Endothelial cell of hepatic sinusoid (primary cell): ENCODE results near the gene EHMT1.

ENCODE experiments used
- in situ Hi-C: cut with HindIII; loops from 2 replicates; pipeline ENCODE4 v1.10.0; 2017; ENCODE audit warnings: low sequenced_read_pairs

The EHMT1 gene

DNA sequence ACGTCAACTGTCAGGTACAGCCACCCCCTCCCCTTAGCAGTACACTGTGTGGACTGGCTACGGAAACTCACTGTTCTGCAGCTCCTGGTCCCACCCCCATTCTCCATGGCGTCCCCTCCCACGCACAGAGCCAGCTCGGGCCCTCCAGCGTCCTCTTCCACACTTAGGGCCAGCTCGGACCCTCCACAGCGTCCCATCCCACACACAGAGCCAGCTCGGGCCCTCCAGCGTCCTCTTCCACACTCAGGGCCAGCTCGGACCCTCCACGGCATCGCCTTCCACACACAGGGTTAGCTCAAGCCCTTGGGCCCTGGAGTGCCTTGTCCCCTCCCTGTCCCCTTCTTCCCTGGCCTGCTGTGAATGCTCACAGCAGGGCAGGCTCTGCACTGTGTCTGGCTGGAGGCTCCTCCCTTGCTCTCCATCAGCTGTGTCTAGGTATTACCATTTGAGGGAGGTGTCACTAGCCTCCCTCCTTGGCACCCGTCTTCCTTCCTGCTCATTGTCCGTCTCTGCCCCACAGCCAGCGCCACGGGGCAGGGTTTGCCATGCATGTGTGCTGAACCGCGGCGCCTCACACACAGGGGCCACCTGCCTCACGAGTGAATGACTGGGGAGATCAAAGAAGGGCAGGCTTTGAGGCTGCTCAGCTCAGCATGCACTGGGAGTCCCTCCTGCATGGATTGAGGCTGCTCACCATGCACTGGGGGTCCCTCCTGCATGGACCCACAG, 180.3 kb downstream of the EHMT1 start:
- in situ Hi-C loops = no loop called here

DNA sequence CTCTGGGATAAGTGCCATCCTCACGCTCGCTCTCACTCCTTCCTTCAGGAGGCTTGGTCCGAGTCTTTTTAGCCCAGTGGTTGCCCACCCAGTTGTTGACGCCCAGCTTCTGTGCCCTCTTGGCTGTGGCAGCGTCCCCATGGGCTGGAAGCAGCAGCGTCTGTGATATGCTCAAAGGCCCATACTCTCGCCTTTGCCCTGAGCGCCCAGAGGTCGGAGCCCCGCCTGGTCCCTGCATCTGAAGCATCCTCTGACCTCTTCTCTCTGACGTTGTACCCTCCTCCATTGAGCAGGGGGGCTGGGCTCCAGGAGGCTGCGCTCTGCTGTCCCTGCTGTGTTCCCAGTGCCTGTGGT, 180.8 kb downstream of the EHMT1 start:
- in situ Hi-C loops = no loop called here

GRCh38 chr9:137800196-137801022, 181.6 kb downstream of the EHMT1 start:
- in situ Hi-C loops = no loop called here

GRCh38 chr9:137801023-137801319, 182.2 kb downstream of the EHMT1 start:
- in situ Hi-C loops = no loop called here

DNA sequence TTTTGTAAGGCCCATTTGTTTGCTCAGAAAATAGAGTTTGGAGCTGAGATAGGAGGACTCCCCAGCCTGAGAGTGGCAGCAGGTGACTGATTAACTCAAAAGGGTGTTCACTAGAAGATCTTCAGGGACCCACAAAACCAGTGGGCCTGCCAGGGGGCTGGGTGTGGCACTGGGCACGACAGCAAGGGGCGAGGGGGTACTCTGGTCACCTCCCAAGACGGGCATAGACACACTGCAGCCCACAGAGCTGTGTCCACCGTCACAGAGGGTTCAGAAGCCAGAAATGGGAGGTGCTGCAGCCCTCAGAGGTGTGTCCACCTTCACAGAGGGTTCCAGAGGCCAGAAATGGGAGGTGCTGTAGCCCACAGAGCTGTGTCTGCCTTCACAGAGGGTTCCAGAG, 183.2 kb downstream of the EHMT1 start:
- in situ Hi-C loops = no loop called here

- in situ Hi-C loops = no loop called here
These were observed 183.9 kb downstream of the EHMT1 start for GRCh38 chr9:137802521-137803243.

GRCh38 chr9:137804908-137805630, 186.3 kb downstream of the EHMT1 start:
- in situ Hi-C loops = no loop called here

DNA sequence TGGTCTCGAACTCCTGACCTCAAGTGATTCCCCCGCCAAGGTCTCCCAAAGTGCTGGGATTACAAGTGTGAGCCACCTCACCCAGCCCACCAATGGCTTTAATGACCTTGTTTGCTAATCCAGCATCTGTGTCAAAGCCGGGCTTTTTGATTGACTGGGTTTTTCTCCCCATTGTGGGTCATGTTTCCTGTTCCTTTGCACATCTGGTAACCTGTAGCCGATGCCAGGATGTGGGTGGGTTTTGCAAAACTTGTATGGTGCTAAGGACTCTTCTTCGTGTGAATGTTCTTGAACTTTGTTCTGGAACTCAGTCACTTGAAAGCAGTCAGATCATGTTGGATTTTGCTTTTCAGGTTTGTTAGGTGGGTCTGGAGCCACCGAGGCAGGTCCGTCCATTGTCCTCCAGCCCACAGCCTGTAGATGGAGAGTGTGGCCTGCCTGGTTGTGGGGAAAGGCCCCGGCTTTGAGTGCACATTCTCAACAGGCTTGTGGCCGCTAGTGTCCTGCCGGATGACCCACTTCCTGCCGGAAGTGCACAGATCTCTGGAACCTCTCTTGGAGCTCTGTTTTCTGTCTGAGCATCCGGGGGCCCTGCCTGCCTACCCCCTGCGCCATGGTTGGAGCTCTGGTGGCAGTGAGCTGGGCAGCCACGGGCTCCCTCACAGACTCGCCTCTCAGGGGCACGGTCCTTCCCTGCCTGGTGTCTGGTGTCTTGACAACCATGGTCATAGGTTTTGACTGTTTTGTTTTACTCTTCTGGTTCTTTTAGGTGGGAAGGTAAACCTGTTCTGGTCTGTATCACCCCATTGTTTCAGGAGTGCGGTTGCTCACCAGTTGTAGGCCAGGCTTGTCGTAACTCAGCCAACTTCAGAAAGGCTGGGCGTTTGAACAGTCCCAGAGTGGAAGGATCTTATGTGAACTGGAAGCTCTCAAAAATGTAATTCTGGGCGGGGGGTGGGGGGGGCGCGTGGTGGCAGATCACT, 189.2 kb downstream of the EHMT1 start:
- in situ Hi-C loops = no loop called here

DNA sequence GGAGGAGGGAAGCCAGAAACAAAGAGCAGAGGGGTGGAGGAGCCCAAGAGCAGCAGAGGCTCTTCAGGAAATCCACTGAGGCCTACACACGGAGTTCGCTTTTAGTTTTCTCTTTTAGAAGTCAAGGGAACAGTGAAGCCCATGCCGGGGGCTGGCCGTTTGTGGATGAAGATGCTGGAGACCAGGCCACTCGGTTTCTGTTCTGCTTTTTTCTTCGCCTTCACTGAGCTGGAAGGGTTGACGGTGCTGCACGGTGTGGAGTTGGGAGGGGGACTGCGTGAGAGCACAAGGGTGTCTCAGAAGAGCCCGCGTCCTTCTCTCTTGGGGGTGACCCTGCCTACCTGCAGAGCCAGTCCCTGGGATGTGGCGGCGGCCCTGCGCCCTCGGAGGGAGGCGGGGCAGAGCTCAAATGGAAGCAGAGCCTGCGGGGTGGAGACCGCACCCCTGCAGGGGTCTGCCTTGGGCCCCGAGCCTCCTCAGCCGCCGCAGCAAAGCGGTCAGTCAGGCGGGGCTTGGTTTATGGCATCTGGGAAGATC, 190.3 kb downstream of the EHMT1 start:
- in situ Hi-C loops = no loop called here

DNA sequence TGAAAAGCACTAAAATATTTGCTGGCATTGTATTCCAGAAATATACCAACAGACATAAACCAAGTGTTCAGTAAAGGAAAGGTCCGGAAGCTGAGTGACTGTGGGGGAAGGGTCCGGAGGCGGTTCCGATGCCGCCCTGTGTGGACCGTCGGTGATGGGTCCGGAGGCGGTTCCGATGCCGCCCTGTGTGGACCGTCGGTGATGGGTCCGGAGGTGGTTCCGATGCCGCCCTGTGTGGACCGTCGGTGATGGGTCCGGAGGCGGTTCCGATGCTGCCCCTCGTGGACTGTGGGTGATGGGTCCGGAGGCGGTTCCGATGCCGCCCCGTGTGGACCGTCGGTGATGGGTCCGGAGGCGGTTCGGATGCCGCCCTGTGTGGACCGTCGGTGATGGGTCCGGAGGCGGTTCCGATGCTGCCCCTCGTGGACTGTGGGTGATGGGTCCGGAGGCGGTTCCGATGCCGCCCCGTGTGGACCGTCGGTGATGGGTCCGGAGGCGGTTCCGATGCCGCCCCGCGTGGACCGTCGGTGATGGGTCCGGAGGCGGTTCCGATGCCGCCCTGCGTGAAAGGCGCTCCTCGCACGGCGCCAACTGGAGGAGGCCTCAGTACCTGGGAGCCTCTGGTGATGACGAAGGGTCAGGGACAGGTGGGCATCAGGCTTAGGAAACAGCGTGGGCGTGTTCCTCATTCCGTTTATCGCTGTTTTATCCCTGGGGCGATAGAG, 191.1 kb downstream of the EHMT1 start:
- in situ Hi-C loops = loop anchor here (5.0 kb wide), 1 partner anchor 83 kb away; no protein-coding TSS in a partner anchor

- in situ Hi-C loops = loop anchor here (5.0 kb wide), 1 partner anchor 84 kb away; no protein-coding TSS in a partner anchor
These were observed 192.6 kb downstream of the EHMT1 start for GRCh38 chr9:137811283-137811870.

GRCh38 chr9:137812356-137813023, 193.7 kb downstream of the EHMT1 start:
- in situ Hi-C loops = loop anchor here (5.0 kb wide), 1 partner anchor 85 kb away; no protein-coding TSS in a partner anchor

DNA sequence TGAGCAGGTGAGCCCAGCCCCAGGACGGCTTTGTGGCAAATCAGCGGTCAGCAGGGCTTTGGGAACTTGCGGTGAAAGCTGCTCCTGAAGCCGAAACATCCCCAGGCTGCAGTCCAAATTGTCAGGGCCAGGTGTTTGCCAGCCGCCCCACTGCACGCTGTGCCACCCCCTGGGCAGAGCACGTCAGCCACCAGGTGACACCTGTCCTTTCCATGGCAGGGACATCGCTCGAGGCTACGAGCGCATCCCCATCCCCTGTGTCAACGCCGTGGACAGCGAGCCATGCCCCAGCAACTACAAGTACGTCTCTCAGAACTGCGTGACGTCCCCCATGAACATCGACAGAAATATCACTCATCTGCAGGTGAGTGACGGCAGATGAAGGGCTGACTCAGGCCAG, 194.4 kb downstream of the EHMT1 start:
- in situ Hi-C loops = loop anchor here (5.0 kb wide), 1 partner anchor 86 kb away; no protein-coding TSS in a partner anchor

DNA sequence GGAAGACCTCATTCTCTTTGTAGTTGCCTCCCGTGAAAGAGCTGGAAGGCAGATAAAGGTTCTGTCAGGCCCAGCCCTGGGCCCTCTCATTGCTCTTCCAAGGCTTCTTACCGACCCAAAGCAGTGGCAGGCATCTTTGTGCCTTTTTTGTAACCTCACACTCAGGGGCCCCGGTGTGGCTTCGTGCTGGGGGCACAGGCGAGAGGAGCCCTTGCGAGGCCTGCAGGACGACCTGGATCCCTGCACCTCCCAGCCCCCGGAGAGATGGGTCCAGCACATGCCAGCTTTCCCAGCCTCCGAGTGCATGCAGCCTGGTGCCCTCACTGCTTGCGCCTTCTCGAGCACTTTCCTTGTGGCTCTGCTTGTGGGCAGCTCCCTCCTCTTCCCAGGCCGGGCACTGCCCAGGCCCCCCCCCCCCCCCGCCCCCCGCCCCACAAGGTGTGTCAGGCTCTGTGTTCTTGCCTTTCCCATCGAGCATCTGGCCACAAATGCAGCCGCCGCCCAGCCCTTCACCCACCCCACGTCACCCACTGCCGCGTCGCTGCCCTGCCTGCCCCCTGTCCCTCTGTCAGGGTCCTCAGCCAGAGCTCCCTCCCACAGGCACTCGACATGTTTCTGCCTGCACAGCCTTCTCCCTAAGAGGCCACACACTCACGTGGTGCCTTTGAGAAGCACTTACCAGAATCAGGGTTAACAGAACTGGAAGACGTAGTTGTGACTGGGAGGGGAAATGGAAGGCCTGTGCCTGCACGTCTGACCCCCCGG, 195.0 kb downstream of the EHMT1 start:
- in situ Hi-C loops = loop anchor here (5.0 kb wide), 1 partner anchor 87 kb away; no protein-coding TSS in a partner anchor

- in situ Hi-C loops = loop anchor here (5.0 kb wide), 1 partner anchor 87 kb away; no protein-coding TSS in a partner anchor
These were observed 195.6 kb downstream of the EHMT1 start for GRCh38 chr9:137814436-137814835.

DNA sequence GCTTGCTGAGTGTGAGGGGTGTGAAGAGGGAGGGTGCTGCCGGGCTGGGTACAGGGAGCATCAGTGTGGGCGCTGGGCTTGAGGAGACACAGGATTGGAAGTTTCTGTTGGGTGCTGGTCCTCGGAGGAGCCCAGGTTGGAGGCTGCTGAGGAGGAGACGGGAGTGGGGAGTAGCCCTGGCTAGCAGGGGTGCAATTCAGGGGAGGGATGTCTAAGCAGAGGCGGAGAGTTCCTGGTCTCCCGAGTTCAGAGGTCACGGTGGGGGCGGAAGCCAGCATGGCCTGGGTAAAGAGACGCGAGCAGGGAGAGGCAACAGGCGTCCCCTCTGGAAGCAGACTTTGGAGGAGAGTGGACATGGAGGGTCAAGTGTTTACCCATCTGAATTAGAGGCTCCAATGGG, 196.0 kb downstream of the EHMT1 start:
- in situ Hi-C loops = loop anchor here (5.0 kb wide), 1 partner anchor 88 kb away; no protein-coding TSS in a partner anchor
